Measurements from ENCODE around the gene ZNF346.

- TF ChIP-seq CTCF (IDR thresholded peaks at IDR 0.05; ENCODE audit: poor library complexity) (no peak), EZH2 (IDR thresholded peaks at IDR 0.05; ENCODE audit: borderline replicate concordance) (no peak), EZH2phosphoT487 (IDR thresholded peaks at IDR 0.05; ENCODE audit: low read depth, severe bottlenecking, unreplicated experiment) (no peak)
Observed at GRCh38 chr5:177098470-177099141, 76.1 kb downstream of the ZNF346 start.
